PC-9 (cell line): Measurements from ENCODE around the gene FAF1. TPM values are rescaled to one million over a fixed set of nuclear protein-coding genes. Genes with fewer than 3 reads are reported as not detected.

Experiments
- BruUV-seq: library from RNA; stranded (reverse); fragments of 400-500 nt; replicated peaks from 2 replicates; lab custom pipeline; 2021; lab: Mats Ljungman, UMichigan
- CTCF ChIA-PET: fragments of 300-600 bp; sonication (Branson Sonifier 250); formaldehyde crosslinking; loops from one replicate; lab custom pipeline; 2022; ENCODE audit warnings: antibody characterized with exemption; lab: Charles Lee
- POLR2A ChIA-PET: fragments of 300-600 bp; sonication (Branson Sonifier 250); formaldehyde crosslinking; loops from one replicate; lab custom pipeline; 2022; ENCODE audit warnings: antibody characterized with exemption; ENCODE audit not compliant: unreplicated experiment; lab: Charles Lee
- DNase-seq, 2 experiments: peaks; one replicate each; pipeline versions ENCODE4 v3.0.0 to v3.0.0-alpha.2; 2015 to 2022; ENCODE audit warnings: mixed read lengths in 1 of 2
- H2AFZ ChIP-seq: fragments of 200-600 bp; sonication (generic); 2 replicates; pipeline ENCODE4 v1.8.1; 2017; ENCODE audit warnings: antibody characterized with exemption
- H3F3A ChIP-seq: fragments of 200-600 bp; sonication (generic); 2 replicates; pipeline ENCODE4 v1.8.1; 2017; ENCODE audit warnings: antibody characterized with exemption, mild to moderate bottlenecking, low read depth; ENCODE audit not compliant: insufficient read depth
- H3K27ac ChIP-seq: fragments of 200-600 bp; sonication (generic); 2 replicates; pipeline ENCODE4 v1.6.1; 2016; ENCODE audit warnings: mixed run types
- H3K27me3 ChIP-seq: fragments of 200-600 bp; sonication (generic); 2 replicates; pipeline ENCODE4 v1.6.1; 2016; ENCODE audit warnings: low read depth, mixed run types; ENCODE audit not compliant: insufficient read depth
- H3K36me3 ChIP-seq: fragments of 200-600 bp; sonication (generic); 2 replicates; pipeline ENCODE4 v1.6.1; 2016; ENCODE audit warnings: low read depth, mixed run types
- H3K4me1 ChIP-seq: fragments of 200-600 bp; sonication (generic); replicated peaks from 2 replicates; pipeline ENCODE4 v1.6.1; 2016; ENCODE audit warnings: mixed run types; ENCODE audit not compliant: insufficient read depth
- H3K4me2 ChIP-seq: fragments of 200-600 bp; sonication (generic); 2 replicates; pipeline ENCODE4 v1.6.1; 2017; ENCODE audit warnings: mixed run types
- H3K4me3 ChIP-seq: fragments of 200-600 bp; sonication (generic); 2 replicates; pipeline ENCODE4 v1.6.1; 2016; ENCODE audit warnings: mixed run types
- H3K79me2 ChIP-seq: fragments of 200-600 bp; sonication (generic); 2 replicates; pipeline ENCODE4 v1.6.1; 2017; ENCODE audit warnings: low read depth, mixed run types
- H3K9me2 ChIP-seq: fragments of 200-600 bp; sonication (generic); 2 replicates; pipeline ENCODE4 v1.8.1; 2017; ENCODE audit warnings: mild to moderate bottlenecking; ENCODE audit not compliant: insufficient read depth
- H3K9me3 ChIP-seq: fragments of 200-600 bp; sonication (generic); 2 replicates; pipeline ENCODE4 v1.8.1; 2016; ENCODE audit warnings: low read depth; ENCODE audit not compliant: insufficient read depth
- H4K20me1 ChIP-seq: fragments of 200-600 bp; sonication (generic); 2 replicates; pipeline ENCODE4 v1.8.1; 2017; ENCODE audit not compliant: insufficient read depth
- EZH2 ChIP-seq: fragments of 200-600 bp; sonication (generic); IDR thresholded peaks from 2 replicates; pipeline ENCODE4 v1.8.0; 2017; ENCODE audit warnings: antibody characterized with exemption, low read depth
- intact Hi-C: fragments of 100-400 bp; cut with micrococcal nuclease; formaldehyde crosslinking; loops from one replicate; pipeline ENCODE4 v1.10.0; 2022; ENCODE audit not compliant: unreplicated experiment
- total RNA-seq: library from RNA; stranded (reverse); gene quantifications from 2 replicates; pipeline ENCODE4 v1.2.3, GENCODE V29; 2021
- TF ChIP-seq, protein P1 (sequence below): fragments of 200-600 bp; sonication (generic); conservative IDR thresholded peaks from 2 replicates; pipeline ENCODE4 v1.6.1; 2017; ENCODE audit warnings: mixed run types, antibody characterized with exemption, mild to moderate bottlenecking, moderate library complexity

Gene FAF1
- total RNA-seq, 1 experiment from 2014 or later, result 105 TPM

DNA sequence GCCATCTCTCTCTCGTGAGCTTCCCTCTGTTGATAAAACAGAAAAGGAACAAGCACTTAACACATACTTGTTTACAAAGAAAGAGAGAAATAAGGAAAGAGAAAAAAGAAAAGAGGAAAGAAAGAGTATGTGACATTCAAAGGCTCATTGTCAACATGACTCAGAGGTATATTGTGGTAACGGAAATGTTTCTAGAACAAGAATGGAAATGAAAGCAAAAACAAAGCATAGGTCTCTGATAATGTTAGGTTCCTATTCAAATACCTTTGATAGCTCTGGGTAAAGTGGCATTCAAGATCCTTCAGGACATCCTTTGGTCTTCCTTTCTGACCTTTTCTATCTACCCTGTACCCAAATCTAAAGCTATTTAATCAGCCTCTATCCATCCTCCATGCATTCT is 469.4 kb downstream of the FAF1 start:
- Histone ChIP-seq H3K9me3 (no peaks in the 10 kb centered on the region), H3K4me1 (no peaks in the 10 kb centered on the region), H3K27ac (no peak overlapping the region), H3F3A (no peaks in the 10 kb centered on the region), H3K4me3 (no peak overlapping the region), H2AFZ (no peak overlapping the region), H4K20me1 (no peaks in the 10 kb centered on the region), H3K4me2 (no peak overlapping the region), H3K9me2 (no peaks in the 10 kb centered on the region), H3K27me3 (no peaks in the 10 kb centered on the region), H3K79me2 (no peaks in the 10 kb centered on the region), H3K36me3 (no peaks in the 10 kb centered on the region)
- no peak for TF ChIP-seq EZH2
- TF ChIP-seq, protein P1, sequence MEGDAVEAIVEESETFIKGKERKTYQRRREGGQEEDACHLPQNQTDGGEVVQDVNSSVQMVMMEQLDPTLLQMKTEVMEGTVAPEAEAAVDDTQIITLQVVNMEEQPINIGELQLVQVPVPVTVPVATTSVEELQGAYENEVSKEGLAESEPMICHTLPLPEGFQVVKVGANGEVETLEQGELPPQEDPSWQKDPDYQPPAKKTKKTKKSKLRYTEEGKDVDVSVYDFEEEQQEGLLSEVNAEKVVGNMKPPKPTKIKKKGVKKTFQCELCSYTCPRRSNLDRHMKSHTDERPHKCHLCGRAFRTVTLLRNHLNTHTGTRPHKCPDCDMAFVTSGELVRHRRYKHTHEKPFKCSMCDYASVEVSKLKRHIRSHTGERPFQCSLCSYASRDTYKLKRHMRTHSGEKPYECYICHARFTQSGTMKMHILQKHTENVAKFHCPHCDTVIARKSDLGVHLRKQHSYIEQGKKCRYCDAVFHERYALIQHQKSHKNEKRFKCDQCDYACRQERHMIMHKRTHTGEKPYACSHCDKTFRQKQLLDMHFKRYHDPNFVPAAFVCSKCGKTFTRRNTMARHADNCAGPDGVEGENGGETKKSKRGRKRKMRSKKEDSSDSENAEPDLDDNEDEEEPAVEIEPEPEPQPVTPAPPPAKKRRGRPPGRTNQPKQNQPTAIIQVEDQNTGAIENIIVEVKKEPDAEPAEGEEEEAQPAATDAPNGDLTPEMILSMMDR, result no peak
- intact Hi-C loops, result no loop called here
- BruUV-seq, result no TSS peak
- ChIA-PET CTCF (interaction anchor here (0.7 kb wide), 1 partner anchor 10 kb away, joined by 3 read pairs; no protein-coding TSS in a partner anchor), POLR2A (no interaction called here)
- no peak for DNase-seq

DNA sequence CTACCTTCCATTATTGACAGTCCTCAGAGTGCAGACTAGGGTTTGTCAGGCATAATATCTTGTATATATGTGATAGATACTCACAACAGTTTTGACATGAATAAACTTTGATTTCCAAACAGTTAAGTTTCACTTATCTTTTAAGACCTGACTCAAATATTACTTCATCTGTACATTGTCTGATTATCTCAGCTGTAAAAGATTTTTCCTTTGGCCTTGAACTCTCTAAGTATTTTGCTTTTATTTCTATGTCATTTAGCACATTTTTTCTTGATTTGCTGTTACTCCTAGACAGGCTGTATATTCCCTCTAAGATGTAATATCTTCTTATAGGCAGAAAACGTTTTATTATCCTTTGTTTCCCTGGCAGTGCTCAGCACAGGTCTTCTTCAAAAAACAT is 471.2 kb downstream of the FAF1 start:
- ChIA-PET CTCF (no interaction called here), POLR2A (no interaction called here)
- Histone ChIP-seq H3K36me3 (no peaks in the 10 kb centered on the region), H3F3A (no peaks in the 10 kb centered on the region), H3K9me2 (no peaks in the 10 kb centered on the region), H4K20me1 (no peaks in the 10 kb centered on the region), H3K27ac (no peak overlapping the region), H3K9me3 (no peaks in the 10 kb centered on the region), H3K4me3 (no peak overlapping the region), H3K4me1 (no peaks in the 10 kb centered on the region), H3K27me3 (no peaks in the 10 kb centered on the region), H3K79me2 (no peaks in the 10 kb centered on the region), H2AFZ (no peak overlapping the region), H3K4me2 (no peak overlapping the region)
- TF ChIP-seq, protein P1, result no peak
- no peak for TF ChIP-seq EZH2
- no TSS peak for BruUV-seq
- no peak for DNase-seq
- intact Hi-C loops, result no loop called here

DNA sequence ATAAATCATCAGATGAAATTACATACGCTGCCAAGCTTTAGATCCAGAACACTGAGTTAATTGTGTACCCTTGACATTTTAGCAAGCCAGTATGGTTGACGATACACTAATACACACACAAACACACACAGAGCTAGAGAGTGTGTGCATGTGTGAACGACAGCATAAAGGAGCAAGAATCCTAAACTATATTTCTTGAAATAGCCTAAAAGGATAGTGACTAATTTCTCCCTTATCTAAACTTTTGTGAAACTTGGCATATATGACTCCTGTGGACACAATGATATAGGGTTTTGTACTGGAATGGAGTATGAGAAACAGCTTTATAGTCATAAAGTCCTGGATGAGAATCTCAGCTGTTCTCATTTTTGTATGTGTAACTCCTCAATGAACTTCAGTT is 471.7 kb downstream of the FAF1 start:
- Histone ChIP-seq H3K36me3 (no peaks in the 10 kb centered on the region), H3K9me3 (no peaks in the 10 kb centered on the region), H3K79me2 (no peaks in the 10 kb centered on the region), H3F3A (no peaks in the 10 kb centered on the region), H3K4me2 (no peak overlapping the region), H3K27me3 (no peaks in the 10 kb centered on the region), H4K20me1 (no peaks in the 10 kb centered on the region), H2AFZ (no peak overlapping the region), H3K9me2 (no peaks in the 10 kb centered on the region), H3K4me1 (no peaks in the 10 kb centered on the region), H3K27ac (no peak overlapping the region), H3K4me3 (no peak overlapping the region)
- intact Hi-C loops, result no loop called here
- BruUV-seq, result no TSS peak
- TF ChIP-seq EZH2, result no peak
- TF ChIP-seq, protein P1, result no peak
- DNase-seq, result no peak
- ChIA-PET CTCF (interaction anchor here (0.7 kb wide), 1 partner anchor 233 kb away, joined by 3 read pairs; no protein-coding TSS in a partner anchor), POLR2A (no interaction called here)
